SK-N-SH (cell line): ENCODE data around the gene MAD1L1. TPM values are rescaled to one million over a fixed set of nuclear protein-coding genes. Genes with fewer than 3 reads are reported as not detected.

Experiments used
- CTCF ChIA-PET: fragments of 300-600, 350-600 bp; formaldehyde crosslinking; extraction: SDS; loops from one replicate; lab custom pipeline; 2021; lab: Yijun Ruan, JAX
- POLR2A ChIA-PET: fragments of 350-600 bp; sonication (Branson Sonifier 250); formaldehyde crosslinking; extraction: SDS; loops from one replicate; lab custom pipeline; 2020; ENCODE audit warnings: antibody characterized with exemption, inconsistent platforms; lab: Yijun Ruan, JAX
- DNase-seq: peaks from one replicate; pipeline ENCODE4 v3.0.0; 2012
- H2AFZ ChIP-seq: fragments of 200-600 bp; sonication (generic); 2 replicates; pipeline ENCODE4 v1.8.1; 2016; ENCODE audit warnings: antibody characterized with exemption, mild to moderate bottlenecking, low read depth
- H3F3A ChIP-seq: fragments of 200-600 bp; sonication (generic); replicated peaks from 2 replicates; pipeline ENCODE3; 2016; ENCODE audit warnings: antibody characterized with exemption, mild to moderate bottlenecking; ENCODE audit not compliant: insufficient read depth
- H3K27ac ChIP-seq, 2 experiments: fragments of 200-500 bp in 1 of 2; fragments of 200-600 bp in 1 of 2; sonication (Bioruptor generic) in 1 of 2; sonication (generic), shearing (Covaris generic) in 1 of 2; 2 replicates each; pipeline versions ENCODE4 v1.5.1 to v1.6.1; 2014 to 2016; ENCODE audit warnings: low read depth in 2 of 2, inconsistent platforms in 1 of 2, low read length in 1 of 2, mild to moderate bottlenecking in 1 of 2, mixed read lengths in 1 of 2
- H3K27me3 ChIP-seq: fragments of 200-600 bp; sonication (generic), shearing (Covaris generic); 2 replicates; pipeline ENCODE4 v1.6.1; 2016; ENCODE audit warnings: mixed run types; ENCODE audit not compliant: insufficient read depth
- H3K36me3 ChIP-seq, 2 experiments: fragments of 200-500 bp in 1 of 2; fragments of 200-600 bp in 1 of 2; sonication (Bioruptor generic) in 1 of 2; sonication (generic) in 1 of 2; replicated peaks in 1 of 2; 2 replicates each; pipeline versions ENCODE3 to v1.5.1; 2014 to 2016; ENCODE audit warnings: low read length in 1 of 2, mild to moderate bottlenecking in 1 of 2; ENCODE audit not compliant: insufficient read depth in 2 of 2, control insufficient read depth in 1 of 2
- H3K4me1 ChIP-seq, 2 experiments: fragments of 200-500 bp in 1 of 2; fragments of 200-600 bp in 1 of 2; sonication (Bioruptor generic) in 1 of 2; sonication (generic), shearing (Covaris generic) in 1 of 2; 2 replicates each; pipeline versions ENCODE4 v1.5.1 to v1.6.1; 2014 to 2016; ENCODE audit warnings: low read depth in 1 of 2, low read length in 1 of 2, mixed run types in 1 of 2; ENCODE audit not compliant: insufficient read depth in 2 of 2, control insufficient read depth in 1 of 2
- H3K4me2 ChIP-seq: fragments of 200-600 bp; sonication (generic), shearing (Covaris generic); 2 replicates; pipeline ENCODE4 v1.6.1; 2017; ENCODE audit warnings: mixed run types
- H3K4me3 ChIP-seq, 2 experiments: fragments of 200-500 bp in 1 of 2; fragments of 200-600 bp in 1 of 2; sonication (Bioruptor generic) in 1 of 2; sonication (generic), shearing (Covaris generic) in 1 of 2; 2 replicates each; pipeline versions ENCODE4 v1.5.1 to v1.8.1; 2014 to 2016; ENCODE audit warnings: low read depth in 2 of 2, inconsistent platforms in 1 of 2, low read length in 1 of 2, mild to moderate bottlenecking in 1 of 2, mixed read lengths in 1 of 2, moderate library complexity in 1 of 2
- H3K79me2 ChIP-seq: fragments of 200-600 bp; sonication (generic); 2 replicates; pipeline ENCODE4 v1.8.1; 2017; ENCODE audit warnings: mild to moderate bottlenecking; ENCODE audit not compliant: insufficient read depth
- H3K9ac ChIP-seq: fragments of 200-600 bp; sonication (generic); 2 replicates; pipeline ENCODE4 v1.6.1; 2017; ENCODE audit warnings: mixed run types
- H3K9me2 ChIP-seq: fragments of 200-600 bp; sonication (generic); 2 replicates; pipeline ENCODE4 v1.6.1; 2017; ENCODE audit warnings: mixed run types
- H3K9me3 ChIP-seq: fragments of 200-600 bp; sonication (generic); 2 replicates; pipeline ENCODE4 v1.6.1; 2017; ENCODE audit warnings: mixed run types, mild to moderate bottlenecking, moderate library complexity
- H4K20me1 ChIP-seq: fragments of 200-600 bp; sonication (generic); 2 replicates; pipeline ENCODE4 v1.6.1; 2017; ENCODE audit warnings: mild to moderate bottlenecking, mixed run types; ENCODE audit not compliant: insufficient read depth
- CHD2 ChIP-seq: fragments of 150-350 bp; IDR thresholded peaks from 2 replicates; pipeline ENCODE4 v1.6.1; 2018; ENCODE audit warnings: low read length; ENCODE audit not compliant: partially characterized antibody
- CTCF ChIP-seq: fragments of 200-600 bp; sonication (generic); IDR thresholded peaks from 2 replicates; pipeline ENCODE4 v1.6.1; 2017; ENCODE audit warnings: antibody characterized with exemption, mild to moderate bottlenecking, moderate library complexity
- ELF1 ChIP-seq: IDR thresholded peaks from 2 replicates; pipeline ENCODE4 v1.4.0; 2012
- FOSL2 ChIP-seq: IDR thresholded peaks from 2 replicates; pipeline ENCODE4 v1.4.0; 2012; ENCODE audit warnings: low read depth, mild to moderate bottlenecking, moderate library complexity, borderline replicate concordance
- GABPA ChIP-seq: IDR thresholded peaks from 2 replicates; pipeline ENCODE4 v1.4.0; 2012; ENCODE audit warnings: low read depth, mild to moderate bottlenecking
- GATA2 ChIP-seq: sonication (generic); formaldehyde crosslinking; IDR thresholded peaks from 2 replicates; pipeline ENCODE4 v1.5.0; 2020; ENCODE audit warnings: mild to moderate bottlenecking, missing genetic modification reagents
- JUND ChIP-seq: IDR thresholded peaks from 2 replicates; pipeline ENCODE4 v1.4.0; 2012
- MAX ChIP-seq: IDR thresholded peaks from 2 replicates; pipeline ENCODE4 v1.4.0; 2012; ENCODE audit warnings: low read depth
- MXI1 ChIP-seq: IDR thresholded peaks from 2 replicates; pipeline ENCODE4 v1.6.1; 2012; ENCODE audit warnings: mild to moderate bottlenecking, low read depth, low read length, improper control_type of control experiment
- NFIC ChIP-seq: IDR thresholded peaks from 2 replicates; pipeline ENCODE4 v1.4.0; 2012; ENCODE audit warnings: borderline replicate concordance
- POLR2AphosphoS5 ChIP-seq: IDR thresholded peaks from 2 replicates; pipeline ENCODE4 v1.6.1; 2012; ENCODE audit warnings: low read depth, low read length
- RCOR1 ChIP-seq: fragments of 150-350 bp; IDR thresholded peaks from 2 replicates; pipeline ENCODE4 v1.6.1; 2017; ENCODE audit warnings: antibody characterized with exemption, low read length
- RFX5 ChIP-seq: IDR thresholded peaks from 2 replicates; pipeline ENCODE4 v1.6.1; 2012; ENCODE audit warnings: mild to moderate bottlenecking, improper control_type of control experiment, low read length
- SMC3 ChIP-seq: IDR thresholded peaks from 2 replicates; pipeline ENCODE4 v1.6.1; 2012; ENCODE audit warnings: low read depth, low read length, improper control_type of control experiment
- TAF1 ChIP-seq: IDR thresholded peaks from 2 replicates; pipeline ENCODE4 v1.6.1; 2012; ENCODE audit warnings: low read depth, mild to moderate bottlenecking, low read length, moderate library complexity, borderline replicate concordance
- TCF12 ChIP-seq: IDR thresholded peaks from 2 replicates; pipeline ENCODE4 v1.4.0; 2012
- USF1 ChIP-seq: IDR thresholded peaks from 2 replicates; pipeline ENCODE4 v1.4.0; 2012; ENCODE audit warnings: low read depth, borderline replicate concordance
- YY1 ChIP-seq: IDR thresholded peaks from 2 replicates; pipeline ENCODE4 v1.4.0; 2012; ENCODE audit warnings: low read depth, mild to moderate bottlenecking
- WGBS: methylation state at CpG from one replicate; pipeline ENCODE4 v1.1.6; 2017; ENCODE audit warnings: low lambda C conversion rate; 5-methylcytosine and 5-hydroxymethylcytosine counted together
- polyA plus RNA-seq, 3 experiments: library from polyadenylated mRNA; depleted of rRNA; stranded (reverse); fragments of >200 nt; gene quantifications; 2 replicates each; pipeline ENCODE4 v1.2.3, GENCODE V29; 2012

MAD1L1 gene
- polyA plus RNA-seq, 1 of the 3 experiments (the other 2 are of a cell fraction), result 46.2 TPM

- no peaks in the 10 kb centered on the region for H4K20me1 ChIP-seq
- H3K27me3 ChIP-seq, result no peaks in the 10 kb centered on the region
- H3K9me2 ChIP-seq, result no peaks in the 10 kb centered on the region
- DNase-seq, result no peak
- H3K4me1 ChIP-seq, result peaks cover 24 to 85% of the 10 kb centered on the region in 2 experiments
- 95% methylated on average over 11 of the region's 12 CpGs for WGBS
- H3K9ac ChIP-seq, result no peak overlapping the region
- no peak overlapping the region for H2AFZ ChIP-seq
- H3K9me3 ChIP-seq, result no peaks in the 10 kb centered on the region
- H3F3A ChIP-seq, result peaks cover 5% of the 10 kb centered on the region
- H3K27ac ChIP-seq, result peak overlapping the region in 1 of 2 experiments; percentile 91; a peak in 2 of 4 replicates
- ChIA-PET POLR2A (no interaction called here), CTCF (interaction anchor here (0.6 to 4.9 kb wide), 4 partner anchors 13 to 103 kb away, joined by 3 to 23 read pairs (median 6); no protein-coding TSS in a partner anchor)
- H3K36me3 ChIP-seq, result no peaks in the 10 kb centered on the region
- no peak overlapping the region for H3K4me3 ChIP-seq
- H3K4me2 ChIP-seq, result no peak overlapping the region
- TF ChIP-seq ELF1 (no peak), MAX (no peak), POLR2AphosphoS5 (no peak), TAF1 (no peak), USF1 (no peak), SMC3 (no peak), GABPA (no peak), MXI1 (no peak; the same call in 1 of the 2 replicates), FOSL2 (no peak), RFX5 (no peak), TCF12 (no peak), NFIC (no peak), CTCF (no peak), CHD2 (no peak), JUND (no peak), GATA2 (no peak), YY1 (no peak)
- H3K79me2 ChIP-seq, result no peaks in the 10 kb centered on the region; the same call in 1 of the 2 replicates
Observed at GRCh38 chr7:2106440-2106839, 126.3 kb downstream of the MAD1L1 start.

- ChIA-PET CTCF (interaction anchor here (1.1 to 4.9 kb wide), 5 partner anchors 11 to 103 kb away, joined by 4 to 24 read pairs (median 9); no protein-coding TSS in a partner anchor), POLR2A (no interaction called here)
- Histone ChIP-seq H3K9ac (no peak overlapping the region), H2AFZ (no peak overlapping the region), H3K27ac (peak overlapping the region in 1 of 2 experiments; percentile 91; a peak in 2 of 4 replicates), H3K79me2 (no peaks in the 10 kb centered on the region), H3K4me2 (no peak overlapping the region), H3K9me2 (no peaks in the 10 kb centered on the region), H3F3A (peaks cover 5% of the 10 kb centered on the region), H4K20me1 (no peaks in the 10 kb centered on the region), H3K27me3 (no peaks in the 10 kb centered on the region), H3K9me3 (no peaks in the 10 kb centered on the region), H3K4me3 (no peak overlapping the region), H3K36me3 (no peaks in the 10 kb centered on the region), H3K4me1 (peaks cover 20 to 81% of the 10 kb centered on the region in 2 experiments)
- WGBS, result 93% methylated on average over 15 of the region's 17 CpGs
- peak; percentile 77 for DNase-seq
- TF ChIP-seq RFX5 (no peak), CHD2 (no peak), YY1 (no peak), RCOR1 (no peak)
Observed at GRCh38 chr7:2105917-2106316, 126.8 kb downstream of the MAD1L1 start.
